Trophoblast cell (in vitro differentiated cells and primary cell): ENCODE data around the gene PFKFB3.
"Not testable (repeated sequence)": the region's sequence is repeated elsewhere in the genome, so short reads cannot be mapped to it uniquely, and the experiment has no call there.

Source experiments
- DNase-seq, 2 donors: peaks; one replicate each; pipeline ENCODE4 v3.0.0-alpha.2; 2016
- H2AFZ ChIP-seq: 2 replicates; pipeline ENCODE4 v1.6.1; 2013; ENCODE audit warnings: low read length, moderate library complexity, mild to moderate bottlenecking; ENCODE audit not compliant: insufficient read depth, poor library complexity
- H2AK5ac ChIP-seq: 2 replicates; pipeline ENCODE4 v1.6.1; 2013; ENCODE audit warnings: mild to moderate bottlenecking, low read length
- H2BK120ac ChIP-seq: 2 replicates; pipeline ENCODE4 v1.6.1; 2013; ENCODE audit warnings: low read length, mild to moderate bottlenecking, moderate library complexity; ENCODE audit not compliant: insufficient read depth, poor library complexity
- H2BK12ac ChIP-seq: 2 replicates; pipeline ENCODE4 v1.6.1; 2013; ENCODE audit warnings: mild to moderate bottlenecking, low read length, moderate library complexity
- H2BK5ac ChIP-seq: 2 replicates; pipeline ENCODE4 v1.6.1; 2013; ENCODE audit warnings: low read length, low read depth, moderate library complexity, mild to moderate bottlenecking; ENCODE audit not compliant: poor library complexity
- H3K14ac ChIP-seq: 2 replicates; pipeline ENCODE4 v1.6.1; 2013; ENCODE audit warnings: mild to moderate bottlenecking, low read length
- H3K18ac ChIP-seq: 2 replicates; pipeline ENCODE4 v1.6.1; 2013; ENCODE audit warnings: mild to moderate bottlenecking, low read length
- H3K23ac ChIP-seq: 2 replicates; pipeline ENCODE4 v1.6.1; 2013; ENCODE audit warnings: low read length
- H3K27ac ChIP-seq: 2 replicates; pipeline ENCODE4 v1.5.1; 2013; ENCODE audit warnings: low read depth, mild to moderate bottlenecking, inconsistent platforms, low read length, moderate library complexity
- H3K27me3 ChIP-seq: 2 replicates; pipeline ENCODE4 v1.6.1; 2013; ENCODE audit warnings: inconsistent platforms, mild to moderate bottlenecking, low read length, moderate library complexity; ENCODE audit not compliant: insufficient read depth
- H3K36me3 ChIP-seq, 2 experiments: 1 replicate in 1 of 2; 2 replicates in 1 of 2; pipeline ENCODE4 v1.6.1; 2013; ENCODE audit warnings: low read length in 2 of 2, mild to moderate bottlenecking in 2 of 2, moderate library complexity in 1 of 2; ENCODE audit not compliant: insufficient read depth in 2 of 2, control insufficient read depth in 1 of 2
- H3K4ac ChIP-seq: 2 replicates; pipeline ENCODE4 v1.6.1; 2013; ENCODE audit warnings: low read depth, mild to moderate bottlenecking, low read length, moderate library complexity
- H3K4me1 ChIP-seq, 2 experiments: 1 replicate in 1 of 2; 2 replicates in 1 of 2; pipeline ENCODE4 v1.6.1; 2013; ENCODE audit warnings: low read length in 2 of 2, mild to moderate bottlenecking in 2 of 2, moderate library complexity in 1 of 2; ENCODE audit not compliant: insufficient read depth in 2 of 2, control insufficient read depth in 1 of 2
- H3K4me2 ChIP-seq: 2 replicates; pipeline ENCODE4 v1.6.1; 2013; ENCODE audit warnings: inconsistent platforms, mild to moderate bottlenecking, low read length, moderate library complexity
- H3K4me3 ChIP-seq: 2 replicates; pipeline ENCODE4 v1.5.1; 2013; ENCODE audit warnings: mild to moderate bottlenecking, low read depth, low read length, inconsistent platforms
- H3K79me1 ChIP-seq: one replicate; pipeline ENCODE4 v1.6.1; 2013; ENCODE audit warnings: low read length
- H3K79me2 ChIP-seq: 2 replicates; pipeline ENCODE4 v1.6.1; 2013; ENCODE audit warnings: low read length, mild to moderate bottlenecking; ENCODE audit not compliant: control insufficient read depth, insufficient read depth, poor library complexity
- H3K9ac ChIP-seq: 2 replicates; pipeline ENCODE4 v1.6.1; 2013; ENCODE audit warnings: mild to moderate bottlenecking, low read length
- H3K9me3 ChIP-seq: 2 replicates; pipeline ENCODE4 v1.6.1; 2013; ENCODE audit warnings: low read depth, mild to moderate bottlenecking, control low read depth, inconsistent platforms, low read length; ENCODE audit not compliant: insufficient read depth
- H4K12ac ChIP-seq: 2 replicates; pipeline ENCODE4 v1.6.1; 2013; ENCODE audit warnings: low read depth, mild to moderate bottlenecking, low read length, moderate library complexity
- H4K8ac ChIP-seq: 2 replicates; pipeline ENCODE4 v1.6.1; 2013; ENCODE audit warnings: low read depth, mild to moderate bottlenecking, low read length, moderate library complexity
- H4K91ac ChIP-seq: one replicate; pipeline ENCODE4 v1.6.1; 2013; ENCODE audit warnings: low read depth, mild to moderate bottlenecking, low read length, moderate library complexity
- whole genome bisulfite sequencing: extraction: QIAGEN DNeasy Blood & Tissue Kit; methylation state at CpG from one replicate; pipeline ENCODE4 v1.1.7; 2013; ENCODE audit warnings: missing lambda C conversion rate; ENCODE audit not compliant: insufficient read length, insufficient coverage; ENCODE audit errors: extremely low coverage; 5-methylcytosine and 5-hydroxymethylcytosine counted together

PFKFB3 gene

DNA sequence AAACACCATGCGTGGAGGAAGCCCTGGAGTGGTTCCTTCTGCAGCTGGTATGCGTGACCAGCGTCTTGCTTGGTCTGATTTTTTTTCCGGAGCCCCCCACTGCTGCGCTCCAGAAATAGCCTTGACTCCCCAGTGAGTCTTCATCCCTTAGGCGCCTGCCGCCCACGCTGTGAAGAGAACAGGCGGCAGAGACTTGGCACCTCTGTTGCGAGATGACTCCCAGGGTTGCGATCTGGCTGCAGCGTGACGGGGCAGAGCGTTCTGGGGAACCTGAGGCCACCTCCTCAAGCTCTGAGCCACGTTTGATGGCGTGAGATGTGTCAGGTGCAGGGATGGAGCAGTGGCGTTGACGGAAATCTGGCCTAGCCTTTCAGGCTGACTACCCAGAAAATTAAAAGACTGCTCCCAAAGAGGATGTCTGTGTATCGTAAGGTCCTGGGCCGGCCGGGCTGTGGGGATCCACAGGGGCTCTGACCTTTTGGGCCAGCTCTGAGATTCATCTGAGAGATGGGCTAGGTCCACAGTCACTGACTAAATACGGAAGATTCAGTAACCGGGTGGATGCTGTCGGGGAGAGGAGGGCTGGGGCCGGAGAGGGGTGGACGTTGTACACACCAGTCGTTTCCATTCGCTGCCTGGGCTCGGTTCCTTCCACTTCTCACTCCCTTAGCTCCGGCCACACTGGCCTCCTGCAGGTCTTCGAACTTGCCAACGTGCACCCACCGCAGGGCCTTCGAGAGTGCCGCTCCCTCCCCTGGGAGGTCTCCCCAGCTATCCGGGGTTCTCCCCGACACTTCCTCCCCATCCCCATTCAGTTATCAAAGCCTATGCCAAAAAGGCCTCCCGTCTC is 33.8 kb downstream of the PFKFB3 start:
- Histone ChIP-seq H3K4ac (no peak overlapping the region), H4K12ac (no peak overlapping the region), H4K91ac (peak overlapping the region; percentile 30), H3K23ac (no peak overlapping the region), H3K9ac (no peak overlapping the region), H3K9me3 (no peaks in the 10 kb centered on the region), H3K36me3 (peaks cover 41 to 49% of the 10 kb centered on the region in 2 experiments), H2AFZ (no peak overlapping the region), H2BK12ac (peak overlapping the region; percentile 91), H3K4me2 (no peak overlapping the region), H3K4me3 (no peak overlapping the region), H3K79me2 (no peaks in the 10 kb centered on the region), H2BK120ac (no peak overlapping the region), H2AK5ac (peak overlapping the region; percentile 49), H3K14ac (peak overlapping the region; percentile 16), H3K27ac (no peak overlapping the region), H3K18ac (no peak overlapping the region), H3K4me1 (peaks cover 3 to 6% of the 10 kb centered on the region in 2 experiments), H4K8ac (no peak overlapping the region), H3K79me1 (peaks cover 9% of the 10 kb centered on the region), H3K27me3 (no peaks in the 10 kb centered on the region), H2BK5ac (no peak overlapping the region)
- no peak for DNase-seq
- WGBS, result no CpG with 5 or more reads among the region's 38 CpGs

DNA sequence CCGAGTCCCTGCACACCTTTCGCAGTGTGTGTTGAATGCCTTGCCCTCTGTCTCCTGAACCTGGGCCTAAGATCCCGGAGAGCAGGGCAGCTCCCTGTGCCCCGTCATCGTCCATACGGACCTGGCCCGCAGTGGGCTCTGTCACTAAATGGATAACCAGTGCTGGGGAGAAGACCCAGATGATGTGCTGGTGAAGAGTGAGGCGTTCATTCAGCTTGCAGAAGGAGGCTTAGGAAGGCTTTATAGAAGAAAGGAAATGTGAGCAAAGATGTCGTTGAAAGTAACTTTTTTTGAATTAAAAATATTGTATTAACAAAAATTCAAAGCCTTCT is 34.4 kb downstream of the PFKFB3 start:
- H3K4ac ChIP-seq, result no peak overlapping the region
- no peak overlapping the region for H3K27ac ChIP-seq
- H2BK5ac ChIP-seq, result no peak overlapping the region
- H2BK12ac ChIP-seq, result peak overlapping the region; percentile 91
- no peaks in the 10 kb centered on the region for H3K27me3 ChIP-seq
- no peak overlapping the region for H3K18ac ChIP-seq
- no peaks in the 10 kb centered on the region for H3K9me3 ChIP-seq
- H3K14ac ChIP-seq, result peak overlapping the region; percentile 16
- peaks cover 3 to 6% of the 10 kb centered on the region in 2 experiments for H3K4me1 ChIP-seq
- H3K79me2 ChIP-seq, result no peaks in the 10 kb centered on the region
- no peak overlapping the region for H3K4me3 ChIP-seq
- H3K79me1 ChIP-seq, result peaks cover 9% of the 10 kb centered on the region
- H2AFZ ChIP-seq, result no peak overlapping the region
- H2BK120ac ChIP-seq, result no peak overlapping the region
- peaks cover 35 to 43% of the 10 kb centered on the region in 2 experiments for H3K36me3 ChIP-seq
- no peak overlapping the region for H3K9ac ChIP-seq
- no CpG with 5 or more reads among the region's 9 CpGs for WGBS
- no peak overlapping the region for H4K12ac ChIP-seq
- DNase-seq, result no peak
- no peak overlapping the region for H3K23ac ChIP-seq
- peak overlapping the region; percentile 49 for H2AK5ac ChIP-seq
- peak overlapping the region; percentile 30 for H4K91ac ChIP-seq
- no peak overlapping the region for H4K8ac ChIP-seq
- no peak overlapping the region for H3K4me2 ChIP-seq

DNA sequence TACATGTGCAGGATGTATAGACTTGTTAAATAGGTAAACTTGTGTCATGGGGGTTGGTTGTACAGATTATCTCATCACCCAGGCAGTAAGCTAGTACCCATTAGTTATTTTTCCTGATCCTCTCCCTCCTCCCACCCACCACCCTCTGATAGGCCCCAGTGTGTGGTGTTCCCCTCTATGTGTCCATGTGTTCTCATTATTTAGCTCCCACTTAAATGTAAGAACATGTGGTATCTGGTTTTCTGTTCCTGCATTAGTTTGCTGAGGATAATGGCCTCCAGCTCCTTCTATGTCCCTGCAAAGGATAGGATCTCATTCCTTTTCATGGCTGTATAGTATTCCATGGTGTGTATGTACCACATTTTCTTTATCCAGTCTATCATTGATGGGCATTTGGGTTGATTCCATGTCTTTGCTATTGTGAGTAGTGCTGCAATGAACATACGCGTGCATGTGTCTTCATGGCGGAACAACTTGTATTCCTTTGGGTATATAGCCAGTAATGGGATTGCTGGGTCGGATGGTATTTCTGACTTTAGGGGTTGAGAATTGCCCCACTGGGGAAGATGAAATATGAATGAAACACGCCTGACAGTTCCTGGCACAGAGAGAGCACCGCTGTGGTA is 36.0 kb downstream of the PFKFB3 start:
- not testable (repeated sequence) for H3K4me3 ChIP-seq, H3K79me2 ChIP-seq, H4K12ac ChIP-seq, DNase-seq, H3K4me1 ChIP-seq, H3K18ac ChIP-seq, H3K4ac ChIP-seq, H3K23ac ChIP-seq, H3K27me3 ChIP-seq, H2BK12ac ChIP-seq, H2BK120ac ChIP-seq, H2AFZ ChIP-seq, H3K9ac ChIP-seq, H2AK5ac ChIP-seq, H4K91ac ChIP-seq, H3K14ac ChIP-seq, H3K9me3 ChIP-seq, H4K8ac ChIP-seq, H3K79me1 ChIP-seq, H3K4me2 ChIP-seq
- peaks cover 20 to 27% of the 10 kb centered on the region in 2 experiments for H3K36me3 ChIP-seq
- WGBS, result no CpG with 5 or more reads among the region's 6 CpGs
- H2BK5ac ChIP-seq, result peak overlapping the region; percentile 5
- peak overlapping the region; percentile 78 for H3K27ac ChIP-seq

DNA sequence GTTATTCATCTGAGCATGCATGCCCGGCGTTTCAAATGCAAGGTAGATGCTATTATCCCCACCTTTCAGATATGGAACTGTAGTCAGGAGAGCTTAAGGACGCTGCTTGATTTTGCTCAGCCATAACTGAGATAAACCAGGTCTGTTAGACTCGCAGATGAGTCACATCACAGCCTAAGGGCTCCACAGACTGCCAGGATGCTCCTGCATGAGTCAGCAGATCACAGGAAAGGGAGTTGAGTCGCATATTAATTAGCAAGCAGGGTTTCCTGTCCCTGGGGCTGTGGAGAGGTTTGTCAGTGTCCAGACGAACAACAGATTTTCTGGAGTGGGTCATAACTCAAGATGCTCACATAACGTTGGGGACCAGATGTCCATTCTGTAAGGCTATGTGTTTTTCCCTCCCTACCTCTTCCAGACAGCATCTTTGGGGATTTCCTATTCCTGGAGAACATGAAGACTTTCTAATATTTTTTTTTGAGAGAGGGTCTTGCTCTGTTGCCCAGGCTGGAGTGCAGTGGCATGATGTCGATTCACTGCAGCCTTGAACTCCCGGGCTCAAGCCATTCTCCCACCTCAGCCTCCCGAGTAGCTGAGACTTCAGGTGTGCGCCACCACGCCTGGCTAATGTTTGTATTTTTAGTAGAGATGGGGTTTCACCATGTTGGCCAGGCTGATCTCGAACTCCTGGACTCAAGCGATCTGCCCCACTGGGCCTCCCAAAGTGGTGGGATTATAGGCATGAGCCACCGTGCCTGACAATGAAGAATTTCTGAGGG is 36.7 kb downstream of the PFKFB3 start:
- peaks cover 9% of the 10 kb centered on the region for H3K79me1 ChIP-seq
- H3K18ac ChIP-seq, result peak overlapping the region; percentile 63
- peak overlapping the region; percentile 47 for H2AK5ac ChIP-seq
- H3K4ac ChIP-seq, result peak overlapping the region; percentile 33
- peak overlapping the region; percentile 43 for H4K8ac ChIP-seq
- WGBS, result no CpG with 5 or more reads among the region's 15 CpGs
- peak overlapping the region; percentile 5 for H2BK5ac ChIP-seq
- peaks cover 13 to 20% of the 10 kb centered on the region in 2 experiments for H3K36me3 ChIP-seq
- no peak overlapping the region for H3K14ac ChIP-seq
- peak overlapping the region; percentile 50 for H2BK120ac ChIP-seq
- H3K4me3 ChIP-seq, result no peak overlapping the region
- H2AFZ ChIP-seq, result no peak overlapping the region
- no peak overlapping the region for H3K4me2 ChIP-seq
- H3K9ac ChIP-seq, result no peak overlapping the region
- no peak overlapping the region for H4K12ac ChIP-seq
- DNase-seq, result peak; percentile 95 to 97
- H4K91ac ChIP-seq, result peak overlapping the region; percentile 78
- no peaks in the 10 kb centered on the region for H3K27me3 ChIP-seq
- peak overlapping the region; percentile 78 for H3K27ac ChIP-seq
- peaks cover 9 to 10% of the 10 kb centered on the region in 2 experiments for H3K4me1 ChIP-seq
- no peaks in the 10 kb centered on the region for H3K79me2 ChIP-seq
- H2BK12ac ChIP-seq, result peak overlapping the region; percentile 62
- H3K9me3 ChIP-seq, result no peaks in the 10 kb centered on the region
- H3K23ac ChIP-seq, result no peak overlapping the region
